GM21515 (cell line): ENCODE measurements around the gene PAGR1.
"Not testable (repeated sequence)": the region's sequence is repeated elsewhere in the genome, so short reads cannot be mapped to it uniquely, and the experiment has no call there.

Experiments
- ATAC-seq: cut with Tn5 transposase; IDR thresholded peaks from one replicate; pipeline ENCODE4 v1.9.1; 2021; ENCODE audit not compliant: unreplicated experiment

Gene PAGR1

DNA sequence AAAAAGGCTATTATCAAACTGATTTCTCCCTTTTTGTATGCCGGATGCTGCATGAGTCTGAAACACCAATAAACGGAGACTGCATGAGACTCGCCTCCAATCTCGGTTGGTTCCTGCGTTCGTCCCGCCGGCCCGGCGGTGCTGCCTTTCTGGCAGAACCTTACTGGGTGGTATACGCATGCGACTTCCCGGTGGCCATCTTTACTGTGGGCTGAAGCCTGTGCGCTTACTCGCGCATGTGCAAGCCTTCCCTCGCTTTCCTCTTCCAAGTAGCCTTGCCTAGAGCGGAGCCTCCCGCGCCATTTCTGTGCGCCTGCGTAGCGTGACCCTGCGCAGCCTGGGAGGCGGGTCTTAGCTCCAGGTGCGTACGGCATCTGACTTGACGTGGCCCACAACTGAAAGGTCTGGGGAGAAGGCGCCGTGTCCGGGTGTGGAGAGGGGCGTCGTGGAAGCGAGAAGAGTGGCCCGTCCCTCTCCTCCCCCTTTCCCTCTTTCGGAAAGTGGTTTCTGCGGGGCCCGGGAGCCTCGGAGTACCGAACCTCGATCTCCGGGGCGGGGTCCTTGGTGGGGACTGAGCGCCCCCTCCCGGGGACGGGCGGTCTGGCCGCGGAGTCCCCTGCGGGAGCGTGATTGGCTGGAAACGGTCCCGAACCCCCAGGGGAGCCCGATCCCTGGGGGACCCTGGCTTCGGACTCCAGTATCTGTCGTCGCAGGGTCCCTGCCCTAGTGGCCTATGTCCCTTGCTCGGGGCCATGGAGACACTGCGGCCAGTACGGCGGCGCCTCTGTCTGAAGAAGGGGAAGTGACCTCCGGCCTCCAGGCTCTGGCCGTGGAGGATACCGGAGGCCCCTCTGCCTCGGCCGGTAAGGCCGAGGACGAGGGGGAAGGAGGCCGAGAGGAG is at the start of gene PAGR1:
PAGR1 (plus strand) TSS at position 360 of the 901 bp plus-strand sequence; CDS start at position 734, 374 bp downstream.
- peak; percentile 48 for ATAC-seq

DNA sequence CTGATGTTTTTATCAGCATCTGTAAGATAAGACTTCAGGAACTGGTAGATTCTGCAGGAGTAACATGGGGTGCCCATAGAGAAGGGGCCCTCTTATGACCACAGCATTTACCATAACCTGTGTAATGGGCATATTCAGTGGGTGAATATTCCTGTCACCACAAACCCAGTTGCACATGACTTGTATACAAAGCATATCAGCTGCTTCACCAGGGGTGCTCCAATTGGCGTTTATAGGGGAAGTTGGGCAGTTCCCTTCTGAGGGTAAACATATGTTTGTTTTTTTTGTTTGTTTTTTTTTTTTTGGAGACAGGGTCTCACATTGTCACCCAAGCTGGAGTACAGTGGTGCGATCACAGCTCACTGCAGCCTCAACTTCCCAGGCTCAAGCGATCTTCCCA is 49.4 kb upstream of the PAGR1 start:
- no peak for ATAC-seq

GRCh38 chr16:29767062-29767461 is 48.9 kb upstream of the PAGR1 start:
- no peak for ATAC-seq

DNA sequence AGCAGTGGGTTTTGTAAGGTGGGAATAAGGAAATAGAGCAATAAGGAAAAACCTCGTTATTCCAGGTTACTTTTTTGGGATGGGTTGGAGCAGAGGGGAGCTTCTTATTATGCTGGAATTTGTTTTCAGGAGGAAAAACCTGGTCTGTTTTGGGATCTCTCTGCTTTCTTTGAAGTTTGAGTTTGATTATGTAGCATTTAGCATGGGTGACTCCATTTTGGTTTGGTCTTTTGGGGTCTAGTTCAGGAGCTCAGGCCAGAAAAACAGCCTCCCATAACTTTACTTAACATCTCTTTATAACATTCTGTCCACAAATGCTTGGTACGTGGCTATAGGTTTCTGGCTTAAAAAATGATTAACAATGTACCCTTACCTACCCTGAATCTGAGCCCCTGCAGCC is 46.4 kb upstream of the PAGR1 start:
- no peak for ATAC-seq

- ATAC-seq = no peak
These were observed 45.6 kb upstream of the PAGR1 start for GRCh38 chr16:29770250-29770929.

- not testable (repeated sequence) for ATAC-seq
These were observed 43.6 kb upstream of the PAGR1 start for GRCh38 chr16:29772330-29772729.

GRCh38 chr16:29774730-29775129 is 41.2 kb upstream of the PAGR1 start:
- ATAC-seq = no peak

DNA sequence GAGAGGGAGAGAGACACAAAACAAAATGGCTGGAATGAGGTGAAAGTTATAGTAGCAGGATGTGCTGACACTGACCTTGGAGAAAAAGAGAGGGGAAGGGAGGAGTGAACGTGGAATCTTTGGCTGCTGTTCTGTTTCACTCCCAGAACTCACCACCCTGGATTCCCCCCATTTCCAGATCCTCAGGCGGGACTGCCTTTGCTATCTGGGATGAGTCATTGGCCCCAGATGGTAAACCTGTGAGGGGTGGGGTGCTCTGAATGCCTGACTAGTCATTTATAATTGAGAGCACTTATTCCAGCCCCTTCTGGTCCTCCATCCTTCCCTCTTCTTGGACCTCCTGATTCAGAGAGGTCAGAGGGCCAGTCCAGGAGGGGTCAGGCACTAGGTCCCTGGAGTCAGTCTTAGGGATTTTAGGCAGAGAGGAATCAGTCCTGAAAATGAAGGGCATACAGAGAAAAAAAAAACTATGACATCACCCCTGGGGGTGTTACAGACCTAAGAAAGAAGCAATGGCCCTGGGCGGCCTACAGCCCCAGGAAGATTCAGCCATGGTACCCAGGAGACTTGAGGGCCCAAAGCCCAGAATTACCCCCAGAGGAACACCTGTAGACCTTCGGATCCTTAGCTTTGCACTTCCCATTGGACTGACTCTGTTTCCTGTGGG is 40.1 kb upstream of the PAGR1 start:
- ATAC-seq = no peak

DNA sequence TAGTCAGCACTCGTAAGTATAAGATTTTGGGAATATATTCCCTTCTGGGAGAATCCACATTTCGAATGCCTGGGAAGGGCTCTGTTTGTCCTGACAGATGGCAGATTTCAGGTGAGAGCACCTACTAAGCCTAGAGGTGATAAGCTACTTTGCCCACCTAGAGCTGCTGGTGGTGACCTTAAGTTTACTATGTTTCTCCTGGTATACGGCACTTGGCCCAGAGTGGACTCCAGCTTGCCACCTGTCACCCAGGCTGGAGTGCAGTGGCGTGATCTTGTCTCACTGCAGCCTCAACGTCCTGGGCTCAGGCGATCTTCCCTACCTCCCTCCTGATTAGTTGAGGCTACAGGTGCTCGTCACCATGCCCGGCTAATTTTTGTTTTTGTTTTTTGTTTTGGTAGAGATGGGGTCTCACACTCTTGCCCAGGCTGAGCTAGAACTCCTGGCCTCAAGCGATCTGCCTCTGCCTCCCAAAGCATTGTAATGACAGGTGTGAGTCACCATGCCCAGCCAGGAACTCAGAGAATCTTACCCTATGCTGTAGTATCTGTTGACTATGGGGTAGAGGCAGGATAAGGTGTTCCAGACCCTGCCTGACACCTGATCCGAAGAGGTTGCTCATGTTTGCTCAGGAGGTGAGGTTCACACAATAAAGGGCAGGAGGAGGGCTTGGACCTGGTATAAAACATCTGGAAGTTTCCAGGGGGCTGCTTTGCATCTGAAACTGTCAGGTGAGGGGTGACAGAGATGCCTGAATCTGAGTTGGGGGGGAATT is 38.2 kb upstream of the PAGR1 start, which contains the start of gene ZG16:
ZG16 (plus strand) TSS at position 681 of the 775 bp plus-strand sequence. CDS start 1,011 bp downstream, outside the sequence.
- no peak for ATAC-seq

- ATAC-seq = no peak
These were observed 36.5 kb upstream of the PAGR1 start for GRCh38 chr16:29779474-29779873.

GRCh38 chr16:29783094-29783953 is 32.6 kb upstream of the PAGR1 start:
- not testable (repeated sequence) for ATAC-seq

GRCh38 chr16:29784157-29784556 is 31.8 kb upstream of the PAGR1 start:
- no peak for ATAC-seq

DNA sequence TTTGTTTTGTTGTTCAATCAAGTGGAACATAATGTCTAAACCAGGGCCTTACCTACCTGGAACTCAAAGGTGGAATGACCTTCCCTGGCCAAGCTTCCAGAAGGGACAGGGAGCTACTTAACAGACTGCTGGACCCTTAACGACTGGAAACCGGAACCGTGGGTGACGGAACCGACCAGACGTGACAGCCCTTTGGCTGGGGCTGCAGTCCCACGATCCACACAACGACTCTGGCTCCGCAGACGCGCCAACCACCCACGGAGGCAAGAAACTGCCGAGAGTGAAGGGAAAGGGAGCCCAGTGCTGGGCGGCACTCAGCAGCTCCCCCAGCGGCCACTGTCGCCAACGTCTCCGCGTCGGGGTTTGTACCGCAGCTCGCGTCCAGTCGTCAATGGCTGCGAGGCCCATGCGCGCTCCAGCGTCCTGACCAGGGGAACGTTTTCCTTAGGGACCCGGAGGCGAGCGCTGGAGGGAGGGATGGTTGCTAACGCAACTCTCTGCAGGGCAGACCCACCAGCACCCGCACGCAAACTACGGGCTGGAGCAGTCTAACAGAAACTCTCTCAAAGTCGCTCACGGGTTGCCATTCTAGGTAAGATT is 31.0 kb upstream of the PAGR1 start:
- no peak for ATAC-seq

DNA sequence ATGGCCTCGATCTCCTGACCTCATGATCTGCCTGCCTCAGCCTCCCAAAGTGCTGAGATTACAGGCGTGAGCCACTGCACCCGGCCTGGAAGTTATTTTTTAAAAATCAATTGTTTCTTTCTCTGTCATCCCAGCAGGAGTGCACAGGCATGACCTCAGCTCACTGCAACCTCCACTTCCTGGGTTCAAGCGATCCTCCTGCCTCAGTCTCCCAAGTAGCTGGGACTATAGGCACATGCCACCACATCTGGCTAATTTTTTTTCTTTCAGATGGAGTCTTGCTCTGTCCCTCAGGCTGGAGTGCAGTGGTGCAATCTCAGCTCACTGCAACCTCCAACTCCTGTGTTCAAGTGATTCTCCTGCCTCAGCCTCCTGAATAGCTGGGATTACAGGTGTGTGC is 28.8 kb upstream of the PAGR1 start:
- ATAC-seq = not testable (repeated sequence)

GRCh38 chr16:29789775-29790182 is 26.2 kb upstream of the PAGR1 start:
- no peak for ATAC-seq

- ATAC-seq = peak; percentile 87
These were observed 25.6 kb upstream of the PAGR1 start, which contains the start of gene KIF22 for GRCh38 chr16:29790183-29790948. TSS of gene KIF22 (plus strand) at chr16:29790751. CDS start at chr16:29790760, 9 bp downstream.

- ATAC-seq = no peak
These were observed 24.8 kb upstream of the PAGR1 start for GRCh38 chr16:29790949-29791844.
